GM18861 (cell line): ENCODE results near the gene POLE4.
A peak's percentile ranks its signal among the peaks of the same experiment; 100 is the strongest.

Experiments
- ATAC-seq: cut with Tn5 transposase; IDR thresholded peaks from one replicate; pipeline ENCODE4 v1.9.1; 2021; ENCODE audit not compliant: unreplicated experiment

Gene POLE4

DNA sequence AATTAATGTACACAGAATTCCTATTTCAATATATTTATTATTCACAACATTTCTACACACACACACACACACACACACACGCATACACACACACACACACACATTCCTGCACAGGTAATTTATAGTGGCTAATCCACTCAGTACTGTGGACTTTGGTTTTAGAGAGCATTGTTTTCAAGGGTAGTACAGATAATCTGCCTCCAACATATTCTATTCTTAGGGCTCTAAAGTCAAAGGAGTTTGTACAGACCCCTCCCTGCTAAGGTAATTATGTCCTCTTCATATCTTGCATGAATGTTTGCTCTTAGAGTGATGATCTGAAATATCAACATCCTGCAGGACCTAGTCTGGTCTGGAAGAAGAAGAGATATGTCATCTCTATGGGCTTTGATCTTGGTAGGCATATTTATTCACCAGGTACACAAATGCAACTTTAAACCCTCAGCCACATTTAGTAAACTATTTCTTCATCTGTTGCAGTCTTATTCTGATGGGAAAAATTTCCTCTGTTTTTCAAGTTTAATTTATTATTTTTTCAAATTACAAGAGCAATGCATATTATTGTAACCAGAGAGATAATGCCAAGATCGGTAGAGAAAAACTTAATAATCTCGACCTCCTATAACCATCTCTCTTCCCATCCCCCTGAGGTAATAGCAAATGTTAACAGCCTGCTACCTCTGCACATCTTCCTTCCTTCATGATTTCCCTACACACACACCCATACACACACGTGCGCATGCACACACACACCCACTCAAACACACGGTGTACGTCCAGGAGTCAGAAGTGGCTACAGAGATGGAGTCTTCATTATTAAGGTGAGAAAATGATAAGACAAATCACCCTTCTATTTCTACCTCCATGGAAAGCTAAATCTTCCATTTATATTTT is 18.3 kb upstream of the POLE4 start:
- no peak for ATAC-seq

DNA sequence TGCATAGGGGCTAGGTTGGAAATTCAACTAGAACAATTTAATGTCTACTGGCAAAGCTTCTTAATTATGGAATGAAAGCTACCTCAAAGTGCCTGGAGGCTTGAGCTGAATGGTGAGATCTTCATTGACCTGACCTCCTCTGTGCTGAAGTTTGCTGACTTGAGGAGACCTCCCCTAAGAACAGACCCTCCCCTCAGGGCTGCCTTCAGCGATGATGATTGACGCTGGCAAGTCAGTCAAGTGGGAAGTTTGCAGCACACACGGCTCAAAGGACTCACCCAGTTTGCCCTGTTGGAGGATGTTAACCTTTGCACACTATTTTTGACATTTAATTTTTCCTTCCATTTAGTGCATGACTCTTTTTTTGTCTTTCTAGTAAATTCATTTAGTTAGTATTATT is 17.2 kb upstream of the POLE4 start:
- no peak for ATAC-seq

DNA sequence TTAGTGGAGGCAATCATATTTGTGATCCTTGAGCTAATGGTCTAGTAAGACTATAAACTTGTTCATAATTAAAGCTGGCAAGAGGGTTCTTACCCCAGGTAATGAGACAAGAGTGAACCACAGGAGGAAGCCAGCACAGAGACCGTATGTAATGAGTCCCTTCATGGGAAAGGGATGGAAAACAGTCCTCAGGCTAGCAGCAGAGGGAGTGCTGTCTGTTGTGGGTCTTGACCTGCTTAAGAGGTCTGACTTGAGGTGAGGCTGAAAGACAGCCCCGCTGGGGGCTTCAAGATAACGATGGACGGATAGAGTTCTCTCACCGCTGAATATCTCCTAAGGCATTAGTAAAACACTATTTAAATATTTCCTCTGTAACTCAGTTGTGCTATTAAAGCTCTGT is 16.2 kb upstream of the POLE4 start:
- no peak for ATAC-seq

DNA sequence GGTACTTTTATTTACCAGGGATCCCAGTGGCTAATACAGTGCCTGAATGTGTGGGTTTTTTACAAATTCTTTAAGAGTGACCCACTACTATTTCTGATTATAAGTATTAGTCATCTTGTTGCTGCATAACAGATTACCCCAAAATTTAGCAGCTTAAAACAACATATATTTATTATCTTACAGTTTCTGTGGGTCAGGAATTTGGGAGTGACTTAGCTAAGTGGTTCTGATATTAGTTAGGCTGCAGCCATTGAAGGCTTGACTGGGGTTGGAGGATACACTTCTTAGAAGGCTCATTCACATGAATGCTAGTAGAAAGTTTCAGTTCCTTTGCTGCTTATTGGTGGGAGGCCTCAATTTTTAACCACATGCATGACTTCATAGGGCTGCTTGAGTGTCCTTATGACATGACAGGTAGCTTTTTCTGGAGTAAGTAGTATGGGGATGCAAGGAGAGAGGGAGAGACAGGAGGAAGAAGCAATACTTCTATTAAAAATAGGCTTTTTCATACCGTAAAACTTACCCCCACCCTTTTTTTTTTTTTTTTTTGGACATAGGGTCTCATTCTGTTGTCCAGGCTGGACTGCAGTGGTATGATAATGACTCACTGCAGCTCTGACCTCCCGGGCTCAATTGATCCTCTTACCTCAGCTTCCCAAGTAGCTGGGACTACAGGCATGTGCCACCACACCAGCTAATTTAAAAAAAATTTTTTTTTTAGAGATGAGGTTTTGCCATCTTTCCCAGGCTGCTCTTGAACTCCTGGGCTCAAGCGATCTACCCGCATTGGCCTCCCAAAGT is 13.3 kb upstream of the POLE4 start:
- ATAC-seq = peak; percentile 99

DNA sequence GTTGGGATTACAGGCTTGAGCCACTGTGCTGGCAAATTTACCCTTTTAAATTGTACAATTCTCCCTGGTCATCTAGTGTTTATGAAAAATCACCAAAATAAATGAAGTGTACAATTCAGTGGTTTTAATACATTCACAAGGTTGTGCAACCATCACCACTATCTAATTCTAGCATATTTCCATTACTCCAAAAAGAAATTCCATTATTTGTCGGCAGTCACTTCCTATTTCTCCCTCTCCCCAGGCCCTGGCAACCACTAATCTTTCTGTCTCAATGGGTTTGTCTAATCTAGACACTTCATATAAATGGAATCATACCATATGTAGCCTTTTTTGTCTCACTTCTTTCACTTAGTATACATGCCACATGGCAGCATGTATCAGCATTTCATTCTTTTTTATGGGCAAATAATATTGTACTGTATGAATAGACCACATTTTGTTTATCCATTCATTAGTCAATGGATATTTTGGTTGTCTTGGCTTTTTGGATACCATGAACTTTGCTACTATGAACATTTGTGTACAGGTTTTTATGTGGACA is 12.6 kb upstream of the POLE4 start:
- ATAC-seq = no peak

DNA sequence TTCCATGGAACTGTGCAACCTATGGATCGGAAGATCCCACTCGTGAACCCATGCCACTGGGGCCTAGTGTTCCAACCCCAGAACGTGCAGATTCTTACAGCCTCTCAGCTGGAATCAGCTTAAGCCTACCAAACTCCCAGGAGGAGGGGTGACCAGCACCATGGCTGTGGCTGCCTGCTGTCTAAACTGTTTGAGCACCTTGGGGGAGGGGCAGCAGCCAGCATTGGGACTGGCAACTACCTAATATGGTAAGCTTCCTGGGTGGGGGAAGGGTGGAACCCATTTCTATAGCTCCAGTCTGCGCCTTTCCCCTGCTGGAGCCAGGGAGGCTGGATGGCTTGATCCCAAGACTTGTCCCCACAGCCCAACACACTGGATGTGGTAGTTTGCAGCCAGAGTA is 10.7 kb upstream of the POLE4 start:
- no peak for ATAC-seq

DNA sequence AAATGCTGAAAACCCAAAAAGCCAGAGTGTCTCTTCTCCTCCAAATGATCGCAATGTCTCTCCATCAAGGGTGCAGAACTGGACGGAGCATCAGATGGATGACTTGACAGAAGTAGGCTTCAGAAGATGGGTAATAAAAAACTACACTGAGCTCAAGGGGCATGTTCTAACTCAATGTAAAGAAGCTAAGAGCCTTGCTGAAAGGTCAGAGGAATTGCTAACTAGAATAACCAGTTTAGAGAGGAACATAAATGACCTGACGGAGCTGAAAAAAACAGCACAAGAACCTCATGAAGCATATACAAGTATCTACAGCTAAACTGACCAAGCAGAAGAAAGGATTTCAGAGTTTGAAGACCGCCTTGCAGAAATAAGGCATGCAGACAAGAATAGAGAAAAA is 9.7 kb upstream of the POLE4 start:
- ATAC-seq = no peak

DNA sequence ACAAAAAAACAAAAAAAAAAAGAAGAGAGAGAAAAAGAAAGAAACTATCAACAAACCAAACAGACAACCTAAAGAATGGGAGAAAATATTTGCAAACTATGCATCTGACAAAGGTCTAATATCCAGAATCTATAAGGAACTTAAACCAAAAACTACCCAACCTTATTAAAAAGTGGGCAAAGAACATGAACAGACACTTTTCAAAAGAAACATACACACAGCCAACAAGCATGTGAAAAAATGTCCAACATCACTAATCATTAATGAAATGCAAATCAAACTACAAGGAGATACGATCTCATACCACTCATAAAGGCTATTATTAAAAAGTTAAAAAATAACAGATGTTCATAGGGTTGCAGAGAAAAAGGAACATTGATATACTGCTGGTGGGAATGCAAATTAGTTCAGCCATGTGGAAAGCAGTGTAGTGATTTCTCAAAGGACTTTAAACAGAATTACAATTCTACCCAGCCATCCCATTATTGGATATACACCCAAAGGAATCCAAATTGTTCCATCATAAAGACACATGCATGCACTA is 7.2 kb upstream of the POLE4 start:
- ATAC-seq = peak; percentile 81

DNA sequence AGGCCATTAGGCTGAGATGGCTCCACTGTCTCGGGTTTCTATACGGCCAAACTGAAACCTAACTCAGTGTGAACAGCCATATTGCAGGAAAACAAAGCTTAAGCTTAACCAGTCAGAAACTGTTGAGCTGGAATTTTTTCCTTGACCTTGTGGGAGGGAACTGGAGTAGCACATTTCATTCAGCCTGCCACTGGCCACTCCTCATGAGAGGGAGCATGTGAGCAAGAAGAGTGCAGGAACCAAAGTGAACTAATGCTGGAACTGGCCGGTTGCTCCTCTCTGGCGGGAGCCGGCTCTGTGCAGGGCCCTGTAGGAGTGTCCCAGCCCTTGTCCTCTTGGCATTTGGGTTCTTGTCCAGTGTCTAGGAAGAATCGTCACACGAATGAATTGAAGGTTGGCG is 5.9 kb upstream of the POLE4 start:
- no peak for ATAC-seq

DNA sequence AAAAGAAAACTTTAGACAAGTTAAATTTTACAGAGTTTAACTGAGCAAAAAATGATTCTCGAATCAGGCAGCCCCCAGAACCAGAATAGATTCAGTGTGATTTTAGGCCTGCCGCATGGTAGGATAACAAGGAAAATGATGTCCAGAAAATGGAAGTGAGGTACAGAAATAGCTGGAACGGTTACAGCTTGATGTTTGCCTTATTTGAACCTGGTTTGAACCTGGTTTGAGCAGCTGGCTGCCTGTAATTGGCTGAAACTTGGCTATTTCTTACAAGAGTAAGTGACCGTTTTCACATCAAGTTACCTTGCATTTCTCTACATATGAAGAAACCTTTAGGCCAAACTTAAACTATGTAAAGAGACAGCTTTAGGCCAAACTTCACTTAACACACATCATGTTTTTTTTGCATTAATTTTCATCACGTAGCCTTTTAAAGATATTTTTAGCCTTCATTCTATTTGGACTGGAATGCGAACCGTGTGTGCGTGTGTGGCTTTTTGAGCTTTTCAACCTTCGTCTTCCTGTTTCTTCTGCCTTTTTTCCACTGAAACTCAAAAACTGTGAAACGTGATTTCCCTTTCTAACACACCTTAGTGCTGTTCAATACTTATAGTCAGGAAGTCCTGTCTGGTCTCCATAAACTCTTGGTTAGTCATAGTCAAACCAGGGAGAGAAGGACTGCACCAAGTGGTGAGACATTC is 4.5 kb upstream of the POLE4 start:
- ATAC-seq = no peak

DNA sequence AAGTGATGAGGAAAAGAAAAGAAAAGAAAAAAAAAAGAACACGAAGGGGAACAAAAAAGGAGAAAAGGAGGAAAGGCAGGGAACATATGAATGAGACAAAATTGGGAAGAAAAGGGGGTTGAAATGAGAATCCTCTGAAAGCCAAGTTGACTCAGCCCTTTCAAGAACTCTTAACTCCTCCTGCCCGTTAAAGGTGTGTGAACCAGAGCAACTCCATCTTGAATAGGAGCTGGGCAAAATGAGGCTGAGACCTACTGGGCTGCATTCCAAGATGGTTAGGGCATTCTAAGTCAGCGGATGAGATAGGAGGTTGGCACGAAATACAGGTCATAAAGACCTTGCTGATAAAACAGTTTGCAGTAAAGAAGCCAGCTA is 4.0 kb upstream of the POLE4 start:
- no peak for ATAC-seq

DNA sequence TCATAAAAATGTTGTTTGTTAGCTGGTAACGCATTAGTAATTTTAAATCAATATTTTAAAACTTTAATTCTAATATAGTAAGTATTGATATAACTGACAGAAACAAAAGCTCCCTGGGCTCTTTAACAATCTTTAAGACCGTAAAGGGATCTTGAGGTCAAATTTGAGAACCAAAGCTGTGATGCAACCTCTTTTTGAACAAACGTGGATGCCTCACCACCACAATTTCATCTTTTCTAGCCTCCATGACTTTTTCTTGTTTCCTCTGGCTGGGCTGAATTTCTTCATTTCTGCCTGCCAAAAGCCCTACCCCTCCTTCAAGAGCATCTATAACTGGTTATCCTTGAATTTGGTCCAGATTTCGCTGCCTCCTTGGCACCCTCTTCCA is 563 bp upstream of the POLE4 start:
- ATAC-seq = no peak

DNA sequence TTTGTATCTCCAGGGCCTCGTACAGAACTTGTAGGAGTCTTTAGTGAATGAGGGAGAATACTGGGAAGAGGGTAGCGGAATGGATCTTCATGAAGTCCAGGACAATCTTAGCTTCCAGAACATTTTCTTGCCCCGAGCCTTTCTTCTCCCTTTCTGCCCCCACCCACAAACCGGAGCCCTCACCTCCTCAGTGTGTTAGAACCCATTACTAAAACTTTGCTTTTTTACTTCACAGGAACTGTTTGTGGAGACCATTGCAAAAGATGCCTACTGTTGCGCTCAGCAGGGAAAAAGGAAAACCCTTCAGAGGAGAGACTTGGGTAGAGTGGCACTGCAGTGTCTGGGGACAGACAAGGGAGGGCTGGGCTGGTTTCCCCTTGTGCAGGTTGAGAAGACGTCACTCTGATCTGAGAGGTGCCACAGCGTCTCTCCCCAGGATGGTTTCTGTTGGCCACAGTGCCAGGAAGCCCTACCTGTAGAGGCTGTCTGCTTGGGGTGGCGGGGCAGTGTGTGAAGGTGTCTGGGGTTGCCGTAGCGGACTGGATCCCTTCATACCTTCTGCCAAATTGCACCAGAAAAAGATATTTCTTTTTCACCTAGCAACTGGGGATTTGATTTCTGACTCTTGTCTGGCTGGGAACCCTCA is 786 bp downstream of the POLE4 start:
- ATAC-seq = no peak

DNA sequence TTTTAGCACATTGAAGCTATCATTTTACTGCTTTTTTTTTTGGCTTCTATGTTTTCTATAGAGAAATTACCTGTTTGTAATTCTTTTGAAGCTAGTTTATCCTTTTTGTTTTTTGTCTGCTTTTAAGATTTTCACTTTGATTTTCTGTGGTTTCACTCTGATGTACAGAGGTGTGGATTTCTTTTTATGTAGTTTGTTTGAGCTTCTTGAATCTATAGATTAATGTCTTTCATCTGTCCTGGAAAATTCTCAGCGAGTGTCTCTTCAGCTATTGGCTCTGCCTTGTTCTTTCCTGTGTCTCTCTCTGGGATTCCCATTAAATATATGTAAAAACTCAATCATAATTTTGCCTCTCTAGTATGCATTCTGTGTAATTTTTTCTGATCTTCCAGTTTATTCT is 8.4 kb downstream of the POLE4 start:
- ATAC-seq = no peak

DNA sequence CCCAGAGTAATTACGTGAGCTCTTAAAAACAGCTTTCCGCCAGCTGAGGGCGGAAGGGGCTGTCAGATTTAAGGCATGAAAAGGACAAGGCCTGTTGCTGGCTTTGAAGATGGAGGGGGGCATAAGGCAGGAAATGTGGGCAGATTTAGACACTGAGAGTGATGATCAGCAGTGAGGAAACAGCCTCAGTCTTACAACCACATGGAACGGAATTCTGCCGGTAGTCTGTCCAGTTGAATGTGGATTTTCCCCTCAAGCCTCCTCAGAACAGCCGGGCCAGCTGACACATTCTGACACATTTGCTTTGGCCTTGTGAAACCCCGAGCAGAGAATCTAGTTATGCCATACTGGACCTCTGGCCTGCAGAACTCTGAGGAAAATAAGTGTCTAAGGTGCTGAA is 16.6 kb downstream of the POLE4 start:
- no peak for ATAC-seq

DNA sequence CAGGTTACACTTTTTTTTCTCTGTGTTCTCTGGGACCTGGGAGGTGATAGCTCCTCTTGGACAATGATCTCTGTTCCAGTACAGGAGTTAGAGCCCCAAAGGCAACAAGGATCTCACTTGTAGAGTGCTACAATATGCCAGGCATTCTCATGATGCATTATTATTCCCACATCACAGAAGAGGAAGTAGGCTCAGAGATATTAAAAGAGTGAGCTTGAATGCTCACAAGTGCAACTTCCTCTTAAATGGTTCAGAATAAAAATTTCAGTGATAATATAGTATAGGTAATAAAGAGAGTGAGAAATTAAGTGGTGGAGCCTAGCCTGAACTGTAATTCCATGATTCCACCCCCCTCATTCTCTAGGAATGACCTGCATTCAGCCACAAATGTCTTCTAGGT is 21.4 kb downstream of the POLE4 start:
- ATAC-seq = no peak

DNA sequence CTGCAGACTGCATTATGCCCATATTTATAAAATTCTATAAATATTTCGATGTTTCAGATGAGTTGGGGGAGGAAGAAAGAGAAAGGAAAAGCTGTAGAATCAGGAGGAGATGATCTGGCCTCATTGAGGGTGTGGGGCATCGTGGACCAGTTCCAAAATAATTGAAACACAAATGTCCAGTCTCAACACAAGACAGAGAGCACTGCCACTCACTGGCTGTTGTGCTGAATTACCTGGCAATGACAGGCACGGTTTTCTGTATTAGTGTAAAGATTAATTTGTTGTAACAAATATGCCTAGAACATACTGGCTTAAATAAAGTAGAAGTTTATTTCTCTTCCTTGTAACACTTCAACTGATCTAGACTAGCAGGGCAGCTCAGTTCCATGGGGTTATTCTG is 24.1 kb downstream of the POLE4 start:
- no peak for ATAC-seq

DNA sequence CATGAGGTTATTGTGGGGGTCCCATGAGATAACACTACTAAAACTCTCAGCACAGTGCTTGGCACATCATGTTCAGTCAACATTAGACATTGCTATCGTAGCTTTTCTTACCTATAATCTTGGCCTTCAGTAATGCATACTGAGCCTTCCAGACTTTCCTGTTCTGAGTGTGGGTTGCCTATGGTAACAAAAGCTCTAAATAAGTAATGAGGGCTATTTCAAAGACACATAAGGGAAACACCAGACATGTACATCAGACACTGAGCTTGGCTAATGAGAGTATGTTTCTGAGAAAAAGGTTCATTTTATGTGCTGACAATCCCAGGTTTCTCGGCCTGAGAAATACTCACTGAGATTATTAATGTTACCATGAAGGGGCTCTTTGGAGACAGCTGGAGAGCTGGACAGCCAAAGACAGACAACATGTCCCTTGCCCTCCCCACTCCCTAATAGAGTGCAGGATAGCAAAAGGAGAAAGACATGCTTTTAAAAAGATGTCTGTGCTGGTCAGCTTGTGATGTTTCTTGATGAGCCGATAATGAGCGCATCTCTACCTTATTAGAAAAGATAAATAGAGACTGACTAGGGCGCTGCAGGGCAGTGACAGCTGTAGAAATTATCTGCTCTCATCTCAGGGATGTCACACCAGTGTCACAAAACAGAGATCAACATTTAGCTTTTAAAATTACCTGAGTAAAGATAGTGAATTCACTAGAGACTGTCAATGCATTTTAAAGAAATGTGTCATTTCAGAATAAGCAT is 25.4 kb downstream of the POLE4 start:
- ATAC-seq = no peak

DNA sequence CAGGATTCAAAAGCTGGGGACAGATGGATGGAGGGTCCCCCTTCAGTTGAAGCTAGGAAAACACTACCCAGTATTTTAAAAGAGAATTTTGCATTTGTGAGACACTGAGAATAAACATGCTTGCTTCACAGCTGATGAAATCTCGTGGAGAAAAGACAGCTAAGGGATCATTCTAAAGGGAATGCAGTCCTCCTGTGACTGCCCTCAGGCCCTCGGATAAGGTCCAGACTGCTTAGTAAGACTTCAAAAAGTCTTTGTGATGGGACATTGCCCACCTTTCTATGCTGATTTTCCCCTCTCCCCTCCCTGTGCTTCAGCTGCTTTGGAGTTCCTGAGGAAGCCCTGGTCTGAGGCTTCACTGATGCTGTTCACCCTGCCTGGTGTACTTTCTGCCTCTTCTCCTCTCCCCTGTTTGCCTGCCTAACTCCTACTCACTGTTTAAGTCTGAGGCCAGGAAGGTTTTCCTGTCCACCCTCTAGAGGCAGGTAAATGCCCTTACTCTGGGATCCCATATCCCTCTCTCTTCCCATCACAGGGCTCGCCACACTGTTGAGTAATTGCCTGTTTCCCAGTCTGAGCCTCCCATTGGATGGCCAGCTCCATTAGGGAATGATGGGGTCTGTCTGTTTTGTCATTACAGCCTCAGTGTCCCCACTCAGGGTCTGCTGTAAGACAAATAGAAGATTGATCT is 26.6 kb downstream of the POLE4 start:
- no peak for ATAC-seq
